A673 (cell line): ENCODE results near the gene L3MBTL3. TPM values are rescaled to one million over a fixed set of nuclear protein-coding genes. Genes with fewer than 3 reads are reported as not detected.

ENCODE experiments used
- BruUV-seq: library from RNA; stranded (reverse); fragments of 400-500 nt; replicated peaks from 2 replicates; lab custom pipeline; 2021; lab: Mats Ljungman, UMichigan
- CTCF ChIA-PET: fragments of 300-600 bp; sonication (Branson Sonifier 250); formaldehyde crosslinking; loops from one replicate; lab custom pipeline; 2022; ENCODE audit warnings: antibody characterized with exemption; lab: Charles Lee
- POLR2A ChIA-PET: fragments of 300-600 bp; sonication (Branson Sonifier 250); formaldehyde crosslinking; loops from one replicate; lab custom pipeline; 2022; ENCODE audit warnings: antibody characterized with exemption; ENCODE audit not compliant: low non-redundant PET; lab: Charles Lee
- DNase-seq: peaks from one replicate; pipeline ENCODE4 v3.0.0-alpha.2; 2015; ENCODE audit warnings: low spot score
- H3K27ac ChIP-seq: fragments of 200-600 bp; sonication (generic); 2 replicates; pipeline ENCODE4 v1.5.1; 2016; ENCODE audit warnings: mixed run types, low read depth, mild to moderate bottlenecking, mixed read lengths, antibody characterized with exemption, low read length; ENCODE audit not compliant: poor library complexity, severe bottlenecking
- H3K27me3 ChIP-seq: fragments of 200-600 bp; sonication (generic); replicated peaks from 2 replicates; pipeline ENCODE4 v1.6.1; 2017; ENCODE audit warnings: mixed run types, low read depth, mild to moderate bottlenecking, mixed read lengths, antibody characterized with exemption, low read length; ENCODE audit not compliant: insufficient read depth, poor library complexity
- H3K36me3 ChIP-seq: fragments of 200-600 bp; sonication (generic); 2 replicates; pipeline ENCODE4 v1.6.1; 2016; ENCODE audit warnings: mixed run types, mild to moderate bottlenecking, mixed read lengths, antibody characterized with exemption, low read length; ENCODE audit not compliant: insufficient read depth, poor library complexity, severe bottlenecking
- H3K4me1 ChIP-seq: fragments of 200-600 bp; sonication (generic); 2 replicates; pipeline ENCODE4 v1.6.1; 2017; ENCODE audit warnings: mixed run types, mild to moderate bottlenecking, mixed read lengths, antibody characterized with exemption, low read length; ENCODE audit not compliant: insufficient read depth, poor library complexity, severe bottlenecking
- H3K4me3 ChIP-seq: fragments of 200-600 bp; sonication (generic); 2 replicates; pipeline ENCODE4 v1.5.1; 2016; ENCODE audit warnings: low read depth, mixed run types, mild to moderate bottlenecking, mixed read lengths, low read length; ENCODE audit not compliant: poor library complexity, severe bottlenecking
- H3K9me3 ChIP-seq: fragments of 200-600 bp; sonication (generic); 2 replicates; pipeline ENCODE4 v1.6.1; 2016; ENCODE audit warnings: mixed run types, low read depth, mild to moderate bottlenecking, mixed read lengths, antibody characterized with exemption, low read length; ENCODE audit not compliant: poor library complexity, severe bottlenecking
- EZH2 ChIP-seq: fragments of 200-600 bp; sonication (generic); IDR thresholded peaks from 2 replicates; pipeline ENCODE4 v1.6.1; 2017; ENCODE audit warnings: borderline replicate concordance, low read depth, mild to moderate bottlenecking, mixed read lengths, antibody characterized with exemption, low read length; ENCODE audit not compliant: poor library complexity, severe bottlenecking
- intact Hi-C: fragments of 100-400 bp; cut with micrococcal nuclease; formaldehyde crosslinking; loops from one replicate; pipeline ENCODE4 v1.10.0; 2022; ENCODE audit not compliant: unreplicated experiment
- total RNA-seq: library from RNA; stranded (reverse); gene quantifications from 2 replicates; pipeline ENCODE4 v1.2.3, GENCODE V29; 2021
- TF ChIP-seq, protein P1 (sequence below): fragments of 300-800, 200-600 bp; sonication (generic); conservative IDR thresholded peaks from 2 replicates; pipeline ENCODE4 v1.5.1; 2017; ENCODE audit warnings: low read depth, mild to moderate bottlenecking, antibody characterized with exemption, low read length, moderate library complexity, mixed read lengths

L3MBTL3 gene
- total RNA-seq, 1 experiment from 2014 or later: 40.8 TPM

GRCh38 chr6:130035211-130035610 lies 16.8 kb downstream of the L3MBTL3 start:
- intact Hi-C loops: loop anchor here (10.0 kb wide), 1 partner anchor 810 kb away; no protein-coding TSS in a partner anchor
- Histone ChIP-seq H3K4me1 (peaks cover 13% of the 10 kb centered on the region), H3K27ac (no peak overlapping the region), H3K36me3 (no peaks in the 10 kb centered on the region), H3K27me3 (no peaks in the 10 kb centered on the region), H3K4me3 (no peak overlapping the region), H3K9me3 (no peaks in the 10 kb centered on the region)
- no peak for TF ChIP-seq EZH2
- TF ChIP-seq, protein P1, sequence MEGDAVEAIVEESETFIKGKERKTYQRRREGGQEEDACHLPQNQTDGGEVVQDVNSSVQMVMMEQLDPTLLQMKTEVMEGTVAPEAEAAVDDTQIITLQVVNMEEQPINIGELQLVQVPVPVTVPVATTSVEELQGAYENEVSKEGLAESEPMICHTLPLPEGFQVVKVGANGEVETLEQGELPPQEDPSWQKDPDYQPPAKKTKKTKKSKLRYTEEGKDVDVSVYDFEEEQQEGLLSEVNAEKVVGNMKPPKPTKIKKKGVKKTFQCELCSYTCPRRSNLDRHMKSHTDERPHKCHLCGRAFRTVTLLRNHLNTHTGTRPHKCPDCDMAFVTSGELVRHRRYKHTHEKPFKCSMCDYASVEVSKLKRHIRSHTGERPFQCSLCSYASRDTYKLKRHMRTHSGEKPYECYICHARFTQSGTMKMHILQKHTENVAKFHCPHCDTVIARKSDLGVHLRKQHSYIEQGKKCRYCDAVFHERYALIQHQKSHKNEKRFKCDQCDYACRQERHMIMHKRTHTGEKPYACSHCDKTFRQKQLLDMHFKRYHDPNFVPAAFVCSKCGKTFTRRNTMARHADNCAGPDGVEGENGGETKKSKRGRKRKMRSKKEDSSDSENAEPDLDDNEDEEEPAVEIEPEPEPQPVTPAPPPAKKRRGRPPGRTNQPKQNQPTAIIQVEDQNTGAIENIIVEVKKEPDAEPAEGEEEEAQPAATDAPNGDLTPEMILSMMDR: no peak
- ChIA-PET POLR2A (no interaction called here), CTCF (interaction anchor here (0.5 kb wide), 2 partner anchors 14 to 518 kb away, joined by 3 to 5 read pairs; no protein-coding TSS in a partner anchor)
- DNase-seq: peak; percentile 36
- BruUV-seq: no TSS peak

DNA sequence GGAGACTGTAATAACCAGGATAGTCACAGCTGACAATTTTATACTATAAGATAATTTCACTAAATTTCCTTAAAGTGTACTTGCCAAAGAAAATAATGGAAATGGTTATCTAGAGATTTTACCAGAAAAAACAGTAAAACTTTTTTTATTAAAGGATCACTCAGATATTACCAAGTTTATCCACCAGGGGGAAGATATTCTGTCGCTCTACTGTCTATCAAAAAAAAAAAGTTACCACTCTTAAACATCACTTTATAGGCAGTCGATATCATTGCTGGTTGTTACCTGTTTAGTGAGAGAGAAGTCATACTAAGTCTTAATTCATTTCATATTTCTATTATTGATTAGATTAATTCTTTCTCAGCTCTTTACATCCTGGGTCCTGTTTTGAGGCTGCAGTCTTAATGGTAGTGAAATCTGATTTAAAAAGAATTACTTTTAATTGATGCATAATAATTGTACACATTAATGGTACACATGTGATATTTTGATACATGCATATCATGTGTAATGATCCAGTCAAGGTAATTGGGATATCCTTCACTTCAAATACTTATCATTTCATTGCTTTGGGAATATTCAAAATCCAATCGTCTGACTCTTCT lies 18.9 kb downstream of the L3MBTL3 start:
- Histone ChIP-seq H3K4me1 (peaks cover 13% of the 10 kb centered on the region), H3K36me3 (no peaks in the 10 kb centered on the region), H3K9me3 (no peaks in the 10 kb centered on the region), H3K27ac (no peak overlapping the region), H3K4me3 (no peak overlapping the region), H3K27me3 (no peaks in the 10 kb centered on the region)
- TF ChIP-seq, protein P1: peak; percentile 64
- no peak for TF ChIP-seq EZH2
- intact Hi-C loops: loop anchor here (10.0 kb wide), 1 partner anchor 807 kb away; no protein-coding TSS in a partner anchor
- ChIA-PET POLR2A (no interaction called here), CTCF (interaction anchor here (1.4 kb wide), 1 partner anchor 245 kb away, joined by 3 read pairs; no protein-coding TSS in a partner anchor)
- BruUV-seq: no TSS peak
- peak; percentile 22 for DNase-seq

GRCh38 chr6:130041594-130041993 lies 23.2 kb downstream of the L3MBTL3 start:
- Histone ChIP-seq H3K36me3 (no peaks in the 10 kb centered on the region), H3K4me1 (no peaks in the 10 kb centered on the region), H3K9me3 (no peaks in the 10 kb centered on the region), H3K27me3 (no peaks in the 10 kb centered on the region), H3K4me3 (no peak overlapping the region), H3K27ac (no peak overlapping the region)
- TF ChIP-seq, protein P1: no peak
- no peak for TF ChIP-seq EZH2
- intact Hi-C loops: loop anchor here (10.0 kb wide), 1 partner anchor 243 kb away; no protein-coding TSS in a partner anchor
- no TSS peak for BruUV-seq
- CTCF ChIA-PET: no interaction called here
- POLR2A ChIA-PET: no interaction called here
- DNase-seq: no peak
